H1 (cell line): ENCODE data around the gene ATXN2L. TPM values are rescaled to one million over a fixed set of nuclear protein-coding genes. Genes with fewer than 3 reads are reported as not detected.

Source experiments
- ATF2 ChIP-seq: IDR thresholded peaks from 2 replicates; pipeline ENCODE4 v1.6.1; 2012; ENCODE audit warnings: low read length, inconsistent platforms
- ATF3 ChIP-seq: IDR thresholded peaks from 2 replicates; pipeline ENCODE4 v1.6.1; 2011; ENCODE audit warnings: low read depth, mild to moderate bottlenecking, low read length; ENCODE audit not compliant: insufficient read depth
- BACH1 ChIP-seq: IDR thresholded peaks from 2 replicates; pipeline ENCODE4 v1.6.1; 2012; ENCODE audit warnings: low read length, improper control_type of control experiment
- CHD1 ChIP-seq: IDR thresholded peaks from 2 replicates; pipeline ENCODE4 v1.6.1; 2012; ENCODE audit warnings: low read depth, low read length, improper control_type of control experiment
- CHD2 ChIP-seq: IDR thresholded peaks from 2 replicates; pipeline ENCODE4 v1.6.1; 2012; ENCODE audit warnings: low read length, improper control_type of control experiment
- EZH2 ChIP-seq: fragments of 200-600 bp; sonication (generic); IDR thresholded peaks from 2 replicates; pipeline ENCODE4 v1.7.1; 2012; ENCODE audit warnings: low read depth, mild to moderate bottlenecking, moderate library complexity, low read length, inconsistent platforms; ENCODE audit not compliant: severe bottlenecking
- FOSL1 ChIP-seq: IDR thresholded peaks from 2 replicates; pipeline ENCODE4 v1.6.1; 2011; ENCODE audit warnings: mild to moderate bottlenecking, low read depth, low read length, moderate library complexity; ENCODE audit not compliant: insufficient read depth
- GTF2F1 ChIP-seq: IDR thresholded peaks from 2 replicates; pipeline ENCODE4 v1.6.1; 2012; ENCODE audit warnings: low read depth, low read length, improper control_type of control experiment, borderline replicate concordance
- JUN ChIP-seq: IDR thresholded peaks from 2 replicates; pipeline ENCODE4 v1.6.1; 2011; ENCODE audit warnings: low read depth, mild to moderate bottlenecking, improper control_type of control experiment, low read length
- MAFK ChIP-seq: IDR thresholded peaks from 2 replicates; pipeline ENCODE4 v1.6.1; 2012; ENCODE audit warnings: low read depth, mild to moderate bottlenecking, improper control_type of control experiment, low read length
- NANOG ChIP-seq: IDR thresholded peaks from 2 replicates; pipeline ENCODE4 v1.6.1; 2011; ENCODE audit warnings: low read length, low read depth, mild to moderate bottlenecking, inconsistent platforms; ENCODE audit not compliant: insufficient read depth, poor library complexity, severe bottlenecking
- PHF8 ChIP-seq: fragments of 200-600 bp; sonication (generic); conservative IDR thresholded peaks from 2 replicates; pipeline ENCODE4 v1.7.1; 2012; ENCODE audit warnings: low read depth, mild to moderate bottlenecking, inconsistent platforms, low read length, moderate library complexity
- RAD21 ChIP-seq, 2 experiments: IDR thresholded peaks in 1 of 2; conservative IDR thresholded peaks in 1 of 2; 2 replicates each; pipeline ENCODE4 v1.6.1; 2011; ENCODE audit warnings: low read depth in 2 of 2, low read length in 2 of 2, improper control_type of control experiment in 1 of 2, inconsistent platforms in 1 of 2, mild to moderate bottlenecking in 1 of 2, moderate library complexity in 1 of 2
- RBBP5 ChIP-seq: IDR thresholded peaks from 2 replicates; pipeline ENCODE4 v1.7.1; 2012; ENCODE audit warnings: low read depth, mild to moderate bottlenecking, inconsistent platforms, low read length, moderate library complexity, borderline replicate concordance
- RNF2 ChIP-seq: fragments of 200-900, 300-1000 bp; sonication (generic); IDR thresholded peaks from 2 replicates; pipeline ENCODE4 v1.7.1; 2016; ENCODE audit warnings: borderline replicate concordance, low read depth, mild to moderate bottlenecking, antibody characterized with exemption, low read length; ENCODE audit not compliant: poor library complexity, severe bottlenecking; ENCODE audit errors: missing control alignments
- SAP30 ChIP-seq: fragments of 300-600 bp; sonication (generic); IDR thresholded peaks from 2 replicates; pipeline ENCODE4 v1.7.1; 2012; ENCODE audit warnings: low read length, moderate library complexity, mild to moderate bottlenecking, inconsistent platforms; ENCODE audit not compliant: insufficient read depth, insufficient replicate concordance
- SP2 ChIP-seq: IDR thresholded peaks from 2 replicates; pipeline ENCODE4 v1.6.1; 2012; ENCODE audit warnings: mild to moderate bottlenecking, low read length, inconsistent platforms
- SUZ12 ChIP-seq: fragments of 200-600 bp; sonication (generic); IDR thresholded peaks from 2 replicates; pipeline ENCODE4 v1.6.1; 2012; ENCODE audit warnings: mild to moderate bottlenecking, inconsistent platforms, low read length, moderate library complexity, mixed read lengths
- TAF7 ChIP-seq: optimal IDR thresholded peaks from 2 replicates; pipeline ENCODE3; 2011; ENCODE audit warnings: low read depth, mild to moderate bottlenecking, inconsistent platforms, low read length, moderate library complexity, borderline replicate concordance
- TBP ChIP-seq: IDR thresholded peaks from 2 replicates; pipeline ENCODE4 v1.6.1; 2011; ENCODE audit warnings: low read depth, low read length, improper control_type of control experiment
- TEAD4 ChIP-seq: IDR thresholded peaks from 2 replicates; pipeline ENCODE4 v1.6.1; 2012; ENCODE audit warnings: low read depth, low read length, inconsistent platforms, mixed read lengths
- polyA plus RNA-seq, 7 experiments: library from polyadenylated mRNA; depleted of rRNA in 3 of 7; stranded (reverse) in 5 of 7; unstranded in 2 of 7; fragments of >200 nt in 5 of 7; fragments of 200-250 nt in 2 of 7; gene quantifications; 1 replicate in 5 of 7; 2 replicates in 1 of 7; 4 replicates in 1 of 7; pipeline versions ENCODE4 v1.2.1 to v1.2.3, GENCODE V29; 2011 to 2013; ENCODE audit warnings: missing spikeins in 2 of 7, mixed read lengths in 2 of 7
- total RNA-seq: library from RNA; stranded (reverse); fragmentation: NEBNext Ultra II Directional; extraction: Animal tissue kit (Norgen Biotek cat#: 25700); gene quantifications from 2 replicates; pipeline ENCODE4 v1.2.1, GENCODE V29; 2021

The ATXN2L gene
- total and polyA plus RNA-seq, 2 of the 8 experiments (the other 6 are each of a cell fraction or from before 2014, with no cell fraction given) = 79.1 to 227 TPM

GRCh38 chr16:28822520-28823290 lies at the start of gene ATXN2L (continued):
- TF ChIP-seq PHF8 (peak; percentile 82), BACH1 (peak; percentile 97), EZH2 (no peak), CHD2 (peak; percentile 95), MAFK (no peak), RNF2 (no peak), JUN (no peak), ATF2 (no peak; the same call in 1 of the 2 replicates), SUZ12 (peak; percentile 76; the same call in 1 of the 2 replicates), TAF7 (peak; percentile 22), GTF2F1 (no peak), FOSL1 (no peak), TEAD4 (no peak), SAP30 (no peak), CHD1 (no peak), RBBP5 (peak; percentile 96), SP2 (no peak), RAD21 (IDR thresholded peaks at IDR 0.05 in 1 of 2, conservative IDR thresholded peaks at IDR 0.05 in 1 of 2; ENCODE audit: low read depth in 2 of 2, low read length in 2 of 2) (no peak), ATF3 (no peak), NANOG (no peak), TBP (peak; percentile 90)
